NCI-H2171 (cell line): ENCODE data around the gene CHMP3.
"Not testable (repeated sequence)": the region's sequence is repeated elsewhere in the genome, so short reads cannot be mapped to it uniquely, and the experiment has no call there.

Experiments
- DNase-seq: peaks from one replicate; lab custom pipeline; 2025; lab: John Stamatoyannopoulos, UW

CHMP3 gene

GRCh38 chr2:86562922-86563649 lies at the start of gene CHMP3:
CHMP3 (minus strand) TSS chr2:86563443; CDS start chr2:86563348, 95 bp downstream.
- DNase-seq: peak; percentile 95

GRCh38 chr2:86610871-86611270 lies 47.6 kb upstream of the CHMP3 start:
- DNase-seq: no peak

GRCh38 chr2:86608832-86609410 lies 45.7 kb upstream of the CHMP3 start:
- no peak for DNase-seq

- DNase-seq: no peak
Observed at GRCh38 chr2:86603905-86604304, 40.7 kb upstream of the CHMP3 start.

GRCh38 chr2:86598966-86599365 lies 35.7 kb upstream of the CHMP3 start:
- no peak for DNase-seq

- DNase-seq: no peak
Observed at GRCh38 chr2:86596118-86596517, 32.9 kb upstream of the CHMP3 start.

GRCh38 chr2:86593266-86593665 lies 30.0 kb upstream of the CHMP3 start:
- no peak for DNase-seq

GRCh38 chr2:86592547-86593230 lies 29.4 kb upstream of the CHMP3 start:
- DNase-seq: no peak

GRCh38 chr2:86589701-86590100 lies 26.5 kb upstream of the CHMP3 start:
- not testable (repeated sequence) for DNase-seq

- DNase-seq: no peak
Observed at GRCh38 chr2:86584151-86584913, 21.1 kb upstream of the CHMP3 start.

- no peak for DNase-seq
Observed at GRCh38 chr2:86580560-86580959, 17.3 kb upstream of the CHMP3 start.

- no peak for DNase-seq
Observed at GRCh38 chr2:86577817-86578456, 14.7 kb upstream of the CHMP3 start.

GRCh38 chr2:86570059-86570458 lies 6.8 kb upstream of the CHMP3 start:
- no peak for DNase-seq

GRCh38 chr2:86566821-86567190 lies 3.6 kb upstream of the CHMP3 start:
- DNase-seq: no peak

GRCh38 chr2:86566158-86566820 lies 3.0 kb upstream of the CHMP3 start:
- DNase-seq: peak; percentile 13

- no peak for DNase-seq
Observed at GRCh38 chr2:86563650-86564061, 413 bp upstream of the CHMP3 start.

- no peak for DNase-seq
Observed at GRCh38 chr2:86562485-86562921, 740 bp downstream of the CHMP3 start.

GRCh38 chr2:86557836-86558235 lies 5.4 kb downstream of the CHMP3 start:
- no peak for DNase-seq

- DNase-seq: no peak
Observed at GRCh38 chr2:86556508-86556907, 6.7 kb downstream of the CHMP3 start.

- DNase-seq: no peak
Observed at GRCh38 chr2:86552889-86553288, 10.4 kb downstream of the CHMP3 start.

GRCh38 chr2:86549963-86550725 lies 13.1 kb downstream of the CHMP3 start:
- not testable (repeated sequence) for DNase-seq
